MM.1S (cell line): ENCODE measurements around the gene KLK10.

Experiments
- DNase-seq: peaks from one replicate; pipeline ENCODE4 v3.0.0-alpha.2; 2015
- H2AFZ ChIP-seq: fragments of 300-600 bp; sonication (generic); 2 replicates; pipeline ENCODE4 v1.6.0; 2016; ENCODE audit warnings: antibody characterized with exemption, low read length
- H3F3A ChIP-seq: fragments of 300-600 bp; sonication (generic); 2 replicates; pipeline ENCODE4 v1.6.1; 2016; ENCODE audit warnings: mild to moderate bottlenecking, antibody characterized with exemption, low read length, moderate library complexity, mixed read lengths; ENCODE audit not compliant: insufficient read depth
- H3K27ac ChIP-seq: fragments of 300-600 bp; sonication (generic); 2 replicates; pipeline ENCODE4 v1.5.1; 2016; ENCODE audit warnings: mild to moderate bottlenecking, low read length
- H3K27me3 ChIP-seq: fragments of 300-600 bp; sonication (generic); replicated peaks from 2 replicates; pipeline ENCODE4 v1.6.0; 2016; ENCODE audit warnings: low read length; ENCODE audit not compliant: insufficient read depth
- H3K36me3 ChIP-seq: fragments of 300-600 bp; sonication (generic); replicated peaks from 2 replicates; pipeline ENCODE4 v1.6.1; 2016; ENCODE audit warnings: mild to moderate bottlenecking, low read length, mixed read lengths; ENCODE audit not compliant: insufficient read depth
- H3K4me1 ChIP-seq: fragments of 300-600 bp; sonication (generic); 2 replicates; pipeline ENCODE4 v1.6.1; 2016; ENCODE audit warnings: low read length, mixed read lengths
- H3K4me2 ChIP-seq: fragments of 300-600 bp; sonication (generic); 2 replicates; pipeline ENCODE4 v1.6.0; 2016; ENCODE audit warnings: low read depth, low read length
- H3K4me3 ChIP-seq: fragments of 300-600 bp; sonication (generic); 2 replicates; pipeline ENCODE4 v1.5.1; 2016; ENCODE audit warnings: low read length, mixed read lengths
- H3K79me2 ChIP-seq: fragments of 300-600 bp; sonication (generic); 2 replicates; pipeline ENCODE4 v1.6.1; 2016; ENCODE audit warnings: mixed run types, low read length, mixed read lengths
- H3K9ac ChIP-seq: fragments of 300-600 bp; sonication (generic); 2 replicates; pipeline ENCODE4 v1.6.1; 2016; ENCODE audit warnings: low read length, mixed read lengths
- H3K9me2 ChIP-seq: fragments of 300-600 bp; sonication (generic); replicated peaks from 2 replicates; pipeline ENCODE4 v1.6.1; 2016; ENCODE audit warnings: mild to moderate bottlenecking, low read length, mixed read lengths; ENCODE audit not compliant: insufficient read depth
- H3K9me3 ChIP-seq: fragments of 300-600 bp; sonication (generic); replicated peaks from 2 replicates; pipeline ENCODE4 v1.6.1; 2016; ENCODE audit warnings: mild to moderate bottlenecking, low read length, mixed read lengths; ENCODE audit not compliant: insufficient read depth
- H4K20me1 ChIP-seq: fragments of 300-600 bp; sonication (generic); 2 replicates; pipeline ENCODE4 v1.6.1; 2016; ENCODE audit warnings: mild to moderate bottlenecking, low read length, moderate library complexity, mixed read lengths; ENCODE audit not compliant: insufficient read depth
- EZH2 ChIP-seq: fragments of 300-600 bp; sonication (generic); optimal IDR thresholded peaks from 2 replicates; pipeline ENCODE3; 2017; ENCODE audit warnings: low read depth, mild to moderate bottlenecking, antibody characterized with exemption, low read length, mixed read lengths
- EZH2phosphoT487 ChIP-seq: fragments of 300-600 bp; sonication (generic); IDR thresholded peaks from 2 replicates; pipeline ENCODE4 v1.6.1; 2018; ENCODE audit warnings: antibody characterized with exemption, low read length
- TF ChIP-seq, protein P1 (sequence below): fragments of 300-600 bp; sonication (generic); IDR thresholded peaks from 2 replicates; pipeline ENCODE4 v1.5.1; 2016; ENCODE audit warnings: antibody characterized with exemption, low read length, mixed read lengths

The KLK10 gene

DNA sequence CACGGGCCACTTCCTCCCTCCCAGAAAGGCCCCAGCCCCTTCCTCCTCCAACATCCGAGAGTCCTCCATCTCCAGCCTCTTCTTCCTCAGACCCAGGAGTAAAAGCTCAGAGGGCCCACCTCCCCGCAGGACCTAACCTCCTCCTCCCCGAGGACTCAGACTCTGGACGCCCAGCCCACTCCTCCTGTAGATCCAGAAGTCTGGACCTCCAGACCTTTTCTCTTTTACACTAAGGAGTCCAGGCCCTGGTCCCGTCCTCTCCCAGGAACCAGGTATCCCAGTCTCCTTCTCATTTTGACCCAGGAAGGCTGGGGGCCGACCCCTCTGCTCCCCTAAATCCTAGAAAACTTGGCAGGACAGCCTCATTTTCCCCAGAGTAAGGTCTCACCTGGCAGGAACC lies 16.2 kb downstream of the KLK10 start:
- peaks cover 9% of the 10 kb centered on the region; the same call in 1 of the 2 replicates for H3K27me3 ChIP-seq
- H3K4me1 ChIP-seq = no peaks in the 10 kb centered on the region
- no peaks in the 10 kb centered on the region; the same call in 1 of the 2 replicates for H3K9me3 ChIP-seq
- H3K27ac ChIP-seq = no peak overlapping the region
- H3K4me2 ChIP-seq = no peak overlapping the region
- H4K20me1 ChIP-seq = no peaks in the 10 kb centered on the region
- H3K9me2 ChIP-seq = no peaks in the 10 kb centered on the region
- DNase-seq = no peak
- H3K4me3 ChIP-seq = no peak overlapping the region
- no peak overlapping the region for H2AFZ ChIP-seq
- H3K36me3 ChIP-seq = no peaks in the 10 kb centered on the region
- no peak for TF ChIP-seq EZH2phosphoT487
- no peak for TF ChIP-seq EZH2
- TF ChIP-seq, protein P1, sequence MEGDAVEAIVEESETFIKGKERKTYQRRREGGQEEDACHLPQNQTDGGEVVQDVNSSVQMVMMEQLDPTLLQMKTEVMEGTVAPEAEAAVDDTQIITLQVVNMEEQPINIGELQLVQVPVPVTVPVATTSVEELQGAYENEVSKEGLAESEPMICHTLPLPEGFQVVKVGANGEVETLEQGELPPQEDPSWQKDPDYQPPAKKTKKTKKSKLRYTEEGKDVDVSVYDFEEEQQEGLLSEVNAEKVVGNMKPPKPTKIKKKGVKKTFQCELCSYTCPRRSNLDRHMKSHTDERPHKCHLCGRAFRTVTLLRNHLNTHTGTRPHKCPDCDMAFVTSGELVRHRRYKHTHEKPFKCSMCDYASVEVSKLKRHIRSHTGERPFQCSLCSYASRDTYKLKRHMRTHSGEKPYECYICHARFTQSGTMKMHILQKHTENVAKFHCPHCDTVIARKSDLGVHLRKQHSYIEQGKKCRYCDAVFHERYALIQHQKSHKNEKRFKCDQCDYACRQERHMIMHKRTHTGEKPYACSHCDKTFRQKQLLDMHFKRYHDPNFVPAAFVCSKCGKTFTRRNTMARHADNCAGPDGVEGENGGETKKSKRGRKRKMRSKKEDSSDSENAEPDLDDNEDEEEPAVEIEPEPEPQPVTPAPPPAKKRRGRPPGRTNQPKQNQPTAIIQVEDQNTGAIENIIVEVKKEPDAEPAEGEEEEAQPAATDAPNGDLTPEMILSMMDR = no peak
- H3K79me2 ChIP-seq = no peaks in the 10 kb centered on the region
- H3K9ac ChIP-seq = no peak overlapping the region
- no peaks in the 10 kb centered on the region for H3F3A ChIP-seq

DNA sequence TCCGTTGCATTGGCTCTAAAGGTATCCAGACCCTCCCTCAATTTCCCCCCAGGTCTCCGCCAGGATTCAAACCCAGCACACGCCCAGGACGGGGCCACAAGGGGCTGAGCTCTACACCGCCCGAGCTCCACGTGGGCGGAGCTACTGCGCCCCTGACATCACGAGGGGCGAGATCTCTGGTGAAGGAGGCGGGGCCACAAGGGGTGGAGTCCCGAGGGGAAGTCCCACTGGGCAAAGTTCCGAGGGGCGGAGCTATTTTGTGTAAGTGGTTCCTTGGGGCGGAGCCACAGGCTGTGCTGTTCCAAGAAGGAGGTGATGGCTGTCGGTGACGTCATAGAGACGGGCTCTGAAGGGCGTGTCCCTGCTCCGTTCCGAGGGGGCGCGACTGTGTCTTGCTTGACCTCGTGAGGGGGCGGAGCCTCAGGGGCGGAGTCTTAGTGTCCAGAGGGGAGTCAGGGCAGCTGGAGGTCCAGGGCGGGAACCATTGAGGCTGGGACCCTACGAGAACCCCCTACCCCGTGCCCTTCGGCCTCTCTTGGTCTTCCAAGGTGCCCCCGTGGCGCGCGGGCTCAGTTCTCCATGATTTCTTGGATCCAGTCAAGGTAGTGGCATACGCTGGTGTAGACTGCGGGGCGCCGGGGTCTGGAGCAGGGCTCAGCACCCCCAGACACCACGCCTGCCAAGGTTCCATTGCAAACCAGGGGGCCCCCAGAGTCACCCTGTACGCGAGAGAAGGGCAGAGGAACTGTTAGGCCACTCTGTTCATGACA lies 16.8 kb downstream of the KLK10 start:
- Histone ChIP-seq H3K27me3 (peaks cover 9% of the 10 kb centered on the region; the same call in 1 of the 2 replicates), H3K4me3 (no peak overlapping the region), H3K27ac (no peak overlapping the region), H3K9me2 (no peaks in the 10 kb centered on the region), H3K4me1 (no peaks in the 10 kb centered on the region), H3K4me2 (no peak overlapping the region), H3F3A (no peaks in the 10 kb centered on the region), H2AFZ (no peak overlapping the region), H4K20me1 (no peaks in the 10 kb centered on the region), H3K36me3 (no peaks in the 10 kb centered on the region), H3K79me2 (no peaks in the 10 kb centered on the region), H3K9ac (no peak overlapping the region), H3K9me3 (no peaks in the 10 kb centered on the region; the same call in 1 of the 2 replicates)
- DNase-seq = peak; percentile 14
- TF ChIP-seq EZH2 (no peak), EZH2phosphoT487 (no peak)
- TF ChIP-seq, protein P1 = no peak

DNA sequence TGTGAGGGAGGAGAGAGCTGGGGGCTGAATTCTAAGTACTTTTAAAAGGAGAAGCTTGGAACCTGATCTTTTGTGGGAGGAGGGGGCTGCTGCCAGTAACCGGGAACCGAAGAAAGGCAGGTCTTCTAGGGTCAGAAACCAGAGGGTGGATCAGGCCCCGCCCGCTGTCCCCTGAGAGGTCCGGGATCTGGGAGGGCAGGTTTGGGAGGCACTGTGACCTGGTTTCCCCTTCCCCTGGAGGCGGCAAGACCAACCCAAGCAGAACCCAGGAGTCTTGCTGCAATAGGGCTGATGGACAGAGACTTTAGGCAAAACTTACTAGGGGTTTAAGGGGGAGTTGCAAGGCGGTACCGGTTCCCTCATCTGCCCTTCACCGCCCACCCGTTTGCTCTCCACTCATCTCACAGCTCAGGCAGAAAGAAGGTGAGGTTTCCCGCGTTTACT lies 17.4 kb downstream of the KLK10 start:
- Histone ChIP-seq H3K9ac (no peak overlapping the region), H3K27ac (no peak overlapping the region), H3K9me2 (no peaks in the 10 kb centered on the region), H3K4me3 (no peak overlapping the region), H3K4me1 (no peaks in the 10 kb centered on the region), H3K4me2 (no peak overlapping the region), H3K27me3 (peaks cover 6% of the 10 kb centered on the region; the same call in 1 of the 2 replicates), H3F3A (no peaks in the 10 kb centered on the region), H2AFZ (no peak overlapping the region), H3K79me2 (no peaks in the 10 kb centered on the region), H3K9me3 (no peaks in the 10 kb centered on the region; the same call in 1 of the 2 replicates), H4K20me1 (no peaks in the 10 kb centered on the region), H3K36me3 (no peaks in the 10 kb centered on the region)
- no peak for DNase-seq
- TF ChIP-seq, protein P1 = no peak
- no peak for TF ChIP-seq EZH2phosphoT487
- no peak for TF ChIP-seq EZH2
